ENCODE data around the gene ZRANB3.

DNA sequence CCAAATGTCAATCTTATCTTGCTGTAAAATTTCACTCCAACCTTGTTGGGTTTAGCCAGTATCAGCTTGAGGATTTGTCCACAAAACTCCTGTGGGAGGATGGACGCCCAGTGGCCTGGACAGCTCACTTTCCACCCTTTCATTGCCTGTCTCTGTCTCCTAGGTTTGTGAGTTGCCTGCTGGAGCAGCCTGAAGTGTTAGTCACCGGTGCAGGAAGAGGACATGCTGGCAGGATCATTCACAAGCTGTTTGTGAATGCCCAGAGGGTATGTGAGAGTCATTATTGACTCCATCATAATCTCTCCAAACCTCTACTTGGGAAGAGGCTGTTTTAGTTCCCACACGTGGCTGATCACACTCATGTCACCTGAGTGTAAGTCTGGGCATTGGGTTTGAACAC lies 366.6 kb downstream of the ZRANB3 start:
- TF ChIP-seq, protein P1, sequence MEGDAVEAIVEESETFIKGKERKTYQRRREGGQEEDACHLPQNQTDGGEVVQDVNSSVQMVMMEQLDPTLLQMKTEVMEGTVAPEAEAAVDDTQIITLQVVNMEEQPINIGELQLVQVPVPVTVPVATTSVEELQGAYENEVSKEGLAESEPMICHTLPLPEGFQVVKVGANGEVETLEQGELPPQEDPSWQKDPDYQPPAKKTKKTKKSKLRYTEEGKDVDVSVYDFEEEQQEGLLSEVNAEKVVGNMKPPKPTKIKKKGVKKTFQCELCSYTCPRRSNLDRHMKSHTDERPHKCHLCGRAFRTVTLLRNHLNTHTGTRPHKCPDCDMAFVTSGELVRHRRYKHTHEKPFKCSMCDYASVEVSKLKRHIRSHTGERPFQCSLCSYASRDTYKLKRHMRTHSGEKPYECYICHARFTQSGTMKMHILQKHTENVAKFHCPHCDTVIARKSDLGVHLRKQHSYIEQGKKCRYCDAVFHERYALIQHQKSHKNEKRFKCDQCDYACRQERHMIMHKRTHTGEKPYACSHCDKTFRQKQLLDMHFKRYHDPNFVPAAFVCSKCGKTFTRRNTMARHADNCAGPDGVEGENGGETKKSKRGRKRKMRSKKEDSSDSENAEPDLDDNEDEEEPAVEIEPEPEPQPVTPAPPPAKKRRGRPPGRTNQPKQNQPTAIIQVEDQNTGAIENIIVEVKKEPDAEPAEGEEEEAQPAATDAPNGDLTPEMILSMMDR (conservative IDR thresholded peaks at IDR 0.05; ENCODE audit: low read length) = no peak
- TF ChIP-seq EZH2phosphoT487 (IDR thresholded peaks at IDR 0.05; ENCODE audit: borderline replicate concordance) = no peak
